Middle frontal gyrus (tissue), 1 donor: ENCODE measurements around the gene B4GALNT2.
"Not testable (repeated sequence)": the region's sequence is repeated elsewhere in the genome, so short reads cannot be mapped to it uniquely, and the experiment has no call there.

Experiments used
- DNase-seq: peaks from one replicate; pipeline ENCODE4 v3.0.0-alpha.2; 2015; ENCODE audit warnings: low spot score; ENCODE audit errors: extremely low spot score

Gene B4GALNT2

DNA sequence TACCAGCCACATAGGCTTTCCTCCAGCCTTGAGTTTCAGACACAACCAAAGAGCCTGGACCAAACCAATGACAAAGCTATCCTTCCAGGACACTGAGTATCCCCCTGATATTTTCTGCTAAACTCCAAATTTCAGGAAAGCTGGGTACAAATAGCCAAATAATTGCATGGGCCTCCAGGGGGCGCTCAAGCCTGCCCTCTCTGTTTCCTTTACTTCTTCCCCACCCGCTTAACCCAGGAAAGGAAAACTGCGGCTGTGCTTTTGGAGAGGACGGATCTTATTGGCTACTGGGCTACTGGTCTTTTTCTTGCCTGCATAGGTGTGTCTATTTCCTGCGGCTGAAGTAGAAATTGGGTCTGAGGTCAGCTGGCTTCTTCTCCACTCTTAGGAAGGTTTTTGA is 47.7 kb downstream of the B4GALNT2 start:
- no peak for DNase-seq

DNA sequence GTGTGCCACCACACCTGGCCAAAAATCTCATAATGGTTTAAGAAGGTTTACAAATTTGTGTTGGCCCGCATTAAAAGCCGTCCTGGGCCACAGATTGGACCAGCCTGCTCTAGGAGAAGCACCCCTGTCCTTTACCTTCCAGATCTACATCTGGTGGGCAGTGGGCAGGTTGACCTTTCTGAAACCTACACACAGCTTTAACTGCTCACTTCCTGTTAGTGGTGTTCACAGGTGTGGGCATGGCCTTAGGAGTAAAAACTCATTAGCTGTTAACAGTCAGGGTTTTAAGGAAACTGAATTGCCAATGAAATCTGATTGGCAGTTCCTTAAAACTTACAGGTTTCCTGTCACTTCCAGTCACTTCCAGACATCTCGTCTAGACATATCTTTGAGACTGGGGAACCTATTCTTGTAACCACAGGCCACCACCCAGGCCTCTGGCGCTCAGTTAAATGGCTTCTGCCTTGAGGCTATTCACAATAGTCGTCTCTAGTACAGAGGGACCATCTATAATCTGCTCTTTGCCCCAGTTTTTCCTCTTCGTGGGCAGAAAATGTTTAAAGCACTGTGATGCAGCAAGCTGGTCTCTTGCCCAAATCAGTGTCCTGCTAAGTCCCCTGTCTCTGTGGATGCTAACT is 48.5 kb downstream of the B4GALNT2 start:
- DNase-seq, result no peak

DNA sequence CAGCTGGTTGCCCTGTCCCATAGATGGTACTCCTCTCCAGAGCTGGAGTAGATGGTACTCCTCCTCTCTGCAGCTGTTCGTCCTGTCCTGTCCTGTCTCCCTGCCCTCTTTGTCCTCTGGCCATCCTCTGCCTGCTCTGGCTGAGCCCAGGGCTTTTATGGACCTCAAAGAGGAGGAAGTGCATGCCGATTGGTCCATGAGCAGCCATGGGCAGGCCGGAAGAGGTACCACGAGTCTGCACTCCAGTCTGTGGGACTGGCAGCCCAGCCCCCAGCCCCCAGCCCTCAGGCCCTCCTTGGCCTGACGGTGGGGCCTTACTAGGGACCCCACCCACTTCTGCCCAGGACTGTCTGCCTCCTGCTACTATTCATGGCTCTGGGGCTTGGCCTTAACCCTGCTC is 50.8 kb downstream of the B4GALNT2 start:
- no peak for DNase-seq

DNA sequence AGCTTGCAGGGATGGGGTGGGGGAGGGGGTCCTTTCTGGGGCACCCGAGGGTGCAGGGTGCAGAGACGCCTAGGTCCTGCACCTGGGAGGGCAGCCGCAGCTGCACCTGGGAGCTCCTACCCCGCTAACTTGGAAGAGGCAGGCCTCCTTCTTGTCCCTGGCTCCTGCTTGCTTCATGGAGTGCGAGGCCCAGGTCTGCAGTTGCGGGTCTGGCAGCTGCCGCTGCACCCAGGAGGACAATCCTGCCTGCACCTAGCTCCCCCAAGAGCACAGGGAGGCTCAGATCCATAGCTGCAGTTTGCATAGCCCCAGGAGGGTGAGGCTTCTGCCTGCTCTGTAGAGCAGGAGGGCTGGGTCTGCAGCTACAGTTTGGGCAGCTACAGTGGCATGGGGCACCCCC is 51.2 kb downstream of the B4GALNT2 start:
- no peak for DNase-seq

DNA sequence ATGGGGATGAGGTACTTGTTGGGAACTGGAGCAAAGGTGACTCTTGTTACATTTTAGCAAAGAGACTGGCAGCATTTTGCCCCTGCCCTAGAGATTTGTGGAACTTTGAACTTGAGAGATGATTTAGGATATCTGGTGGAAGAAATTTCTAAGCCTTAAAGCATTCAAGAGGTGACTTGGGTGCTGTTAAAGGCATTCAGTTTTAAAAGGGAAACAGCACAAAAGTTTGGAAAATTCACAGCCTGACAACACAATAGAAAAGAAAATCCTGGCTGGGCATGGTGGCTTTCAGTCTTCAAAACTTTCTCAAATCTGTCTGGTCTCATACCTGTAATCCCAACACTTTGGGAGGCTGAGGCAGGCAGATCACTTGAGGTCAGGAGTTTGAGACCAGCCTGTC is 52.0 kb downstream of the B4GALNT2 start:
- DNase-seq, result not testable (repeated sequence)

DNA sequence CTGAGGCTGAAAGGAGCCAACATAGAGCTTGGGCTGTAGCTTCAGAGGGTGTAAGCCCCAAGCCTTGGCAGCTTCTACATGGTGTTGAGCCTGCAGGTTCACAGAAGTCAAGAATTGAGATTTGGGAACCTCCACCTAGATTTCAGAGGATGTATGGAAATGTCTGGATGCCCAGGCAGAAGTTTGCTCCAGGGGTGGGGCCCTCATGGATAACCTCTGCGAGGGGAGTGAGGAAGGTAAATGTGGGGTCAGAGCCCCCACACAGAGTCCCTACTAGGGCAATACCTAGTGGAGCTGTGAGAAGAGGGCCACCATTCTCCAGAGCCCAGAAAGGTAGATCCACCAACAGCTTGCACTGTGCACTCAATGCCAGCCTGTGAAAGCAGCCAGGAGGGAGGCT is 52.8 kb downstream of the B4GALNT2 start:
- not testable (repeated sequence) for DNase-seq

DNA sequence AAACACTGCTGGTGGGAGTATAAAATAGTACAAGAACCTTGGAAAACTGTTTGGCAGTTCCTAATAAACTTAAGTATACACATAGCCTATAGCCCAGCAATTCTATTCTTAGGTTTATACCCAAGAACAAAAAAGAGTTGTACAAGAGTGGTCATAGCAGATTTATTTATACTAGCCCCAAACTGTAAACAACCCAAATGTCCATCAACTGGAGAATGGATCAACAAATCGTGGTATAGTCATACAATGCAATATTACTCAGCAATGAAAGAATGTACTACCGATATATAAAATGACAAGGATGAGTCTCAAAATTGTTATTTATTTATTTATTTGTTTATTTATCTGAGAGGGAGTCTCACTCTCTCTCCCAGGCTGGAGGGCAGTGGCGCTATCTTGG is 54.7 kb downstream of the B4GALNT2 start:
- no peak for DNase-seq

DNA sequence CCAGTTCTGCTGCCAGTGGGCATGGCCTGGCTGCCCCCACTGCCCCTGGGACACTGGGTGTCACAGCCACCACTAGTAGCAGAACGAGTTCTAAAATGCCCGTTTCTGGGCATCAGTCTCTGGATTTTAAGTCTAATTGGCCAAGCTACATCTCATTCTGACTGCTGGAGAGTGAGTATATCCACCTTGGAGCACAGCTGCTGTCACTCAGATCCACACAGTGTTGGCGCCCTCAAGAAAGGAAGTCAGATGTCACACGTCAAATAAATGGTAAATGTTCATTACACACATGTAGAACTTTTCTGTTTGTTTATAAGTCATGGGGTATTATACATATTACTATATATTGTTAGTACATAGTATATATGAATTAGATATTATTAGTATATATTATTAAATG is 58.4 kb downstream of the B4GALNT2 start:
- DNase-seq, result no peak

DNA sequence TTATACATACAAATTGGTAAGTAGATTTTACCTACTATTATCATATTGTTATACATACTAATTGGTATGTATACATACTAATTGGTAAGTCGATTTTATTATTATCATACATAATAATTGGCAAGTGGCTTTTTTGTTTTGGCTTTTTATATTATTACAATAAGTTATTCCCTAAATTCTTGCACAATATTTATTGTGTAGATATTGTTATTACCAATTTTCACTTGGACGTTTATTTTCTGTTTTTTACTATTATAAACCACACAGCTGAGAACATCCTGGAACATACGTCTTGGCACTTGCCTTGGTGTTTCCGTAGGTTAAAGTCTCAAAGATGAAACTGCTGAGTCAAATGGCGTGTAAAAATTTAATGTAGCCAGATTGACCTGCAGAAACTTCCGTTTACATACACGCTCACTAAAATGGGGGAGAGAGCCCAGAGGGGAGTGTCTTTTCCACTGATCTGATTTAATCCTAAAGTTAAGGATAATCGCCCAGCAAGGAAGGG is 58.9 kb downstream of the B4GALNT2 start:
- peak; percentile 23 for DNase-seq

DNA sequence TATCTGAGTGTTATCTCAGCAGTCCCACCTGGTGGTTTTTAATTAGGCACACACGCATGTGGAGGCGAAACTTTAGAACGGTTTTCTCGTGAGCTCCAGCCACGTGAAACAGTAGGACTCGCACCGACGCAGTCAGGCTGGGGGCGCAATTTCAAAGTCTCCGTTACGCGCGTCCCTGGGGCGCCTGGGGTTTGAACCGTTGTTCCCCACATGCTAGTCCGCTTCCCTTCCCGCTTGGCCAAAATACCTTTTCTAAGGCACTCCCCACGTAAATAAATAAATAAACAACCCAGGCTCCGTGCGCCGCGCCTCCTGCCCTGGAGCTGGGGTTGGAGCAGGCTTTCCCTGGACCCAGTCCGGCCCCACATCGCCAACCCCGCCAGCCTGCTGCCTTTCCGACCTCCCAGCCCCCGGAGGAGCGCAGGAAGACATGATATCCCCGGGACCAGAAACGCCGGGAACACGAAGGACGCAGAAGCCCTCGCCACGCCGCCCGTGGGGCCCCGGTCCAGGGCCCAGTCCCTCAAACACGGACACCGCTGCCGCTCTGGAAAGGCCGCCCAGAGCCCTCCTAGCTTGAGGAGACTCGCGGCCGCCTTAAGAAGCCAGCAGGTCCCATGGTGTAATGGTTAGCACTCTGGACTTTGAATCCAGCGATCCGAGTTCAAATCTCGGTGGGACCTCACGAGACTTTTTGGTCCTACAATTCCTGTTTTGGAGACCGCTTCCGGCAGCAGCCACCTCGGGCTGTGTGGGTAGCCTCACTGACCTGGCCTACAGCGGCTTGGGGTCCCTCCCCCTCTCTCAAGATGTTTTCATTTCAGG is 59.6 kb downstream of the B4GALNT2 start:
- peak; percentile 91 for DNase-seq

DNA sequence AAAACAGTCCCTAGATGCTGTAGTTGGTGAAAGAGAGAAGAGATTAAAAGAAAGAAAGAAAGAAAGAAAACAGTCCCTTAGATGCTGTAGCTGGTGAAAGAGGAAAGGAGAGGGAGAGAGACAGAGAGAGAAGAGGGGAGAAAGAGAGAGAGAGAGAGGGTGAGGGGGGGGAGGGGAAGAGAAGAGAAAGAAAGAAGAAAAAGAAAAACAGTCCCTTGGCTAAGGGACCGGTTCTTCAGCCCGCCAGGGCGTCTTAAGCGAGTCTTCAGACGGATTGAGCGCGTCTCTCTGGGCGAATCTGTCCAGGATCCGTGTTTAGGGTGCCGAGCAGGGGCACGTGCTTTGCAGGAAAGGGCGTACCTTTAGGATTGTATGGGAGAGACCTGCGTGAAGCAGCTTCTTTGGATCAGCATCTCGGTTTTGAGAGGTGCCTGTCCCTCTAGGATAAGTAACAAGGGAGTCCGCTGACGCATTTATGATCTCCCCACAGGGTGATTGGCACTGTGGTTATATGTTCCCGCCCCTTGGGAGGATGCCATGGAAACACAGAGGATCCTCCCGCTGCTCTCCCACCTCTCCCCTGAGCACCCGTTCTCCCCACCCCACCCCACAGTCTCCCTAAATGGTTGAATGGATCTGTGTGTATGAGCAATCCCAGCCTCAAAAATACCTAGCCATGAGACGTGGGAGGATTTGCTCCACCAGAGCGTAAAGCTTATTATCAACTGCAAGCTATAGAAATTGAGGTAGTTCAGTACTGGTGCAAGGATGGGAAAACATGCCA is 61.1 kb downstream of the B4GALNT2 start:
- DNase-seq, result peak; percentile 40

DNA sequence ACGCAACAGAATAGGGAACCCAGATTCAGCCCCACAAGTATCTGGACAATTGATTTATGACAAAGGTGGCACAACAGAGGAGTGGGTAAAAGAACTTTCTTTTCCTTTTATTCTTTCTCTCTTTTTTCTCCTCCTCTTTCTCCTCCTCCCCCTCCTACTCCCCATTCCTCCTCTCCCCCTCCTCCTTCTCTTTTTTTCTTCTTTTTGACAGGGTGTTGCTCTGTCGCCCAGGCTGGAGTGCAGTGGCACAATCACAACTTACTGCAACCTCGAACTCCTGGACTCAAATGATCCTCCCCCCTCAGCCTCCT is 61.7 kb downstream of the B4GALNT2 start:
- no peak for DNase-seq

DNA sequence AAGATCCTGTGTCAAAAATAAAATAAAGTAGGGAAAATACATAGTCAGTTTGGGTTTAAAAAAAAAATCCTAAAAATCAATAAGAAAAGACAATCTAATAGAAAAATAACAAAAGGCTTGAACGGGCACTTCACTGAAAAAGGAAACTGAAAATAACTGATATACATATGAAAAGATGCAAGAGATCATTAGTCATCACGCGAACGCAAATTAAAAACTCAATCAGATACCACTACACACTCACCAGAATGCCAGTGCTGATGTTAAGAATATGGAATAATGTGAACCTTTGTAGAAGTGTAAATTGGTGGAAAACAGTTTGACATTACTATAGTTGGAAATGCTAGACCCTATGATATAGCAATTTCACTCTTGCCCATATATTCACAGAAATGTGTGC is 63.2 kb downstream of the B4GALNT2 start:
- no peak for DNase-seq

DNA sequence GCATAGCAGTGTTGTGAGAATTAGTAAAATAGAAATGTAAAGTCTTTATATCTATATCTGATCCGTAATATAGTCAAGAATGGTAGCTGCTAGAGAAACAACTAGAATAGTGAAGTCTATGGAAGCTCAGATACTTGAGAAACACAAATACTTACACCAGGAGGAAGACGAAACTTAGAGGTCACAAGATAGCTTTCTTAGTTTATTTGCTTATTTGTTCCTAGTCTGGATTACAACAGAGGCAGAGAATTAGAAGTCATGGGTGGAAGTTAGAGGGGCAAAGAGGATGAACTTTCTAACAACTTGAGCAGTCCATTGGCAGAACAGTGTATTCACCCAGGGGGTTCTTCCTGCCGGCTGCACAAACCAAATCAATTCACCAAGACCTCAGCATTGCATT is 64.0 kb downstream of the B4GALNT2 start:
- no peak for DNase-seq

DNA sequence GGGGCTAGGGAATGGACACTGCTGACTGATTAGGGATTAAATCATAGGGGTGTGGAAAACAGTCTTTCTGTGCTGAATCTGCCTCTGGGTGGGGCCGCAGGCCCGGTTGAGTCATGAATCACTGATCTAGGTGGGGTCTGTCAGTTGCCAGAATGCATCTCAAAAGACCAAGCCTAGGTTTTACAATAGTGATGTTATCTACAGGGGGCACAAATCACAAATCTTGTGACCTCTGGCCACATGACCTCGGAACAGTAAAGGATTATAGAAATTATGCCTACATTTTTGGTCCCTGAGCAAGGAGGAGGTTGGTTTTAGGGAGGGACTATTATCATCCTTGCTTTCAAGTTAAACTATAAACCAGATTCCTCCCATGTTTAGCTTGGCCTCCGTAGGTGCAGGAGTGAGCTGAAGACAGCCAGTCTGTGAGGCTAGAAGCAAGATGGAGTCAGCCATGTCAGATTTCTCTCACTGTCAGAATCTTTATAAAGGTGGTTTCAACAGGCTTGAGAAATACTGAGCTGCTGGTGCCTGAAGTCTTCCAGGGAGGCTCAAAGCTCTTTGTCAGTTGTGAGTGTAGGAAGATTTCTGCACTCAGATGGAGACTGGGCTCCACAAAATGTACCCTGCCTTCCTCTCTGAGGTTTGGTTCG is 64.9 kb downstream of the B4GALNT2 start:
- no peak for DNase-seq

DNA sequence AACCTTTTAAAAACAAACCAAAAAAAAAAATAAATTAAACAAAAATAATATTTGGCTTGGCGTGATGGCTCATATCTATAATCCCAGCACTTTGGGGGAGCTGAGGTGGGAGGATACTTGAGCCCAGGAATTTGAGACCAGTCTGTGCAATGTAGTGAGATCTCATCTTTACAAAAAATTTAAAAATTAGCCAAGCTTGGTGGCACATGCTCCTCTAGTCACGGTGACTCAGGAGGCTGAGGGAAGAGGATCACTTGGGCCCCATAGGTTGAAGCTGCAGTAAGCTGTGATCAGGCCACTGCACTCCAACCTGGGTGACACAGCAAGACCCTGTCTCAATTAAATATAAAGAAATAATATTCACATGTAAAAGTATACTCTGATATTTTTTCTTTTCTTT is 65.6 kb downstream of the B4GALNT2 start:
- no peak for DNase-seq

DNA sequence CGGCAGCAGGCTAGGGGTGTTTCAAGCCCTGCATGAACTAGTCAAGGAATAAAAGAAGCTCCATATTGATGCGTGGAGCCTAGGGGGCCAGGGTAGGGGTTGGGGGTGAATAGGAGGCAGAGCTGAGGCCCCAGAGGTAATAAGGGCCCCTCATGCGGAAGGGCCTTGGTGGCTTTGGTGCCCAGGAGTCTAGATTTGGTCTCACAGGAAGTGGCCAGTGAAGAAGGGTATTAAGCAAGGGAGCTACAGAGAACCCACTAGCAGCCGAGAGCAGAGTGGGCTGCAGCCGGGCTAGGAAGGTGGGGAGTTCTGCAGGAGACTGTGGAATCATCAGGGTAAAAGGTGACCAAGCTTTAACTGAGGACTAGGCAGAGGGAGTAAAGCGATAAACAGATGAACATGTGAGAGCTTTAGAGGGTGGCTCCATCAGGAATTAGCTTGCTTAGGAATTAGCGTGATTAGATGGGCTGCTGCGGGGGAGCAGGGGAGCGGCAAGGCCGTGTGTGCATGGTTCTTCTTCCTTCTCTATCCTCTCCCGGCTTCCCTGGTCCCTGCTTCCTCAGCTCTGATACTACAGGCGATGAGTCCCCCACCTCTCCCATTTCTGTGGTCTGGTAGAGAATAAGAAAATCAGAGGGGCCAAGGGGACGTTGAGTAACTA is 68.0 kb downstream of the B4GALNT2 start:
- no peak for DNase-seq

DNA sequence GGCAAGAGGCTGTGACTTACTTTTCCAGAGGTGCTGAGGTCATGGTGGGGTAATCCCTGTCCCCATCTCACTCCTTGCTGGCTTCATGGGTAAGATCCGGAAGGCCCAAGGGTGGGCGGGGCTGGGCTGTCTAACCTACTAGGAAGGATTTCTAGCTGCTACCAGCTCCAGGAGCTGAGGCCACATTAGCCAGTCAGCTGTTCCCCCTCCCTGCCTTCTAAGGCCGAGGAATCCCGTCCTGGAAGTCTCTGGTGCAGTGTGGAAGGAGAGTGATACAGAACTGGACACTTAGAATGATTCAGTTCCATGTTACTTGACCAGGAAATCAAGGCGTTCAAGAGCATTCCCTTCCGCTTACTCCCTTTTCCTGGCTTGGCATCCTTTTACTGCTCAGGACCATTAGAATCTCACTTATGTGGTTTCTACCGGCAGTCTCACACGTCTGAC is 68.9 kb downstream of the B4GALNT2 start:
- DNase-seq, result no peak

DNA sequence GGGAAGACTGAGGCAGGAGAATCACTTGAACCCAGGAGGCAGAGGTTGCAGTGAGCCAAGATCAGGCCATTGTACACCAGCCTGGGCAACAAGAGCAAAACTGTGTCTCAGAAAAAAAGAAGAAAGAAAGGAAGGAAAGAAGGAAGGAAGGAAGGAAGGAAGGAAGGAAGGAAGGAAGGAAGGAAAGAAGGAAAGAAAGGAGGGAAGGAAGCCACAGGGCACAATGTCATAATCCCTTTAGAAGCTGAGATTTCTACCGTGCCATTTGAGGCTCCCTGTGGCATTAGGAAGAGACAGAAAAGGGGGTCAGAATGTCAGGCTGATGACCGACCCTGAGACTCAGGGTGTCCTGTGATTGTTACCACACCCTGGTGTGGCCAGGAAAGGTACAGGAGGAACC is 71.2 kb downstream of the B4GALNT2 start:
- DNase-seq, result no peak

DNA sequence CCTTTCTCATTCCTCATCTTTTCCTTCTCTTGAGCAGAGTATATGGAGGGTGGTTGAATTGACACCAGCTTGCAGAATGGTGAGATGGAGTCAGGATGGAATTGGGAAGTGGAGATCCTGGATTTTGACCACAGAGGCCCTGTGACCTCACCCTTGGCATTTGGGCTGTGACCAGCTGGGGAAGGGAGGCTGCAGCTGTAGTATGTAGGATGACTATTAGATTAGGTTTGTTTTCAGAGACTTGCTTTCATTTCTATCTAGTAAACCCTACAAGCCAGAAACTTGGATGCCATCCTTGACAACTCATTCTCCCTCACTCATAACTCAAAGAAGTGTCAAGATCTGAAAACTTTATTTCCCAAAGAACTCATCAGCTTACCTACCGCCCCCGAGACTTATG is 71.9 kb downstream of the B4GALNT2 start:
- no peak for DNase-seq

DNA sequence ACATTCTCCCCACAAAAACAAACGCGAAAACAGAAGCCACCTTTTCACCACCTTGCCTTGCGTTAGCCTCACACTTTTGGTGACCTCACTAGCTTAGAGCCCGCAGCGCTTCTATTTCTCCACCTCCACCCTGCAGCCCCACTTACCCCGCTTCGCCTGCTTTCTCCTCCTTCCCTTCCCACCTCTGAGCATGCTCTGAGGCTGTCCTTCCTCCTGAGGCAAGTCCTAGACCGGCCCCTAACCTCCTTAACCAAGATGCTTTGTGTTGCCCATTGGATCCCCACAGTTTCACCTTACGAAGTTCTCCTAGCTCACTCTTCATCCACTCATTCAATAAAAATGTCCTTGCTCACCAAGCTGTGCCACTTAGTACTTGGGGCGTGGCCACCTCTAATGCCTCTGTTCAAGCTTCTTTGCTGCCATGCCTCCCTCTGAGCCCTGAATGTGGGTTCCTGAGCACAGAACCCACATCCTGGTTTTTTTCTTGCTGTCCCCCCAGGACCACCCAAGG is 76.5 kb downstream of the B4GALNT2 start:
- DNase-seq, result no peak
